SK-N-SH treated with all-trans-retinoic acid at 6 μM for 48 hours (cell line): ENCODE measurements around the gene PMEL.

ENCODE experiments used
- ATAC-seq: fragments of 200-7000 bp; cut with Tn5 transposase; 3 replicates; pipeline ENCODE4 v1.9.1; 2020; ENCODE audit warnings: mild to moderate bottlenecking, moderate library complexity
- ARNTL ChIP-seq: fragments of 450-650 bp; formaldehyde crosslinking; IDR thresholded peaks from 2 replicates; pipeline ENCODE4 v1.5.0; 2020; ENCODE audit warnings: low read depth, mild to moderate bottlenecking, moderate library complexity, borderline replicate concordance
- BACH2 ChIP-seq: fragments of 250-450 bp; sonication (Bioruptor Pico); IDR thresholded peaks from 2 replicates; pipeline ENCODE4 v1.9.0; 2021; ENCODE audit warnings: mild to moderate bottlenecking, borderline replicate concordance
- CSDC2 ChIP-seq: fragments of 250-450 bp; sonication (Bioruptor Pico); IDR thresholded peaks from 2 replicates; pipeline ENCODE4 v1.5.0; 2020; ENCODE audit warnings: mild to moderate bottlenecking, moderate library complexity
- ESRRG ChIP-seq: fragments of 250-450 bp; sonication (Bioruptor Pico); IDR thresholded peaks from 2 replicates; pipeline ENCODE4 v1.6.1; 2021; ENCODE audit warnings: mild to moderate bottlenecking
- GLIS3 ChIP-seq: fragments of 250-450 bp; sonication (Bioruptor Pico); IDR thresholded peaks from 2 replicates; pipeline ENCODE4 v1.5.0; 2020; ENCODE audit warnings: mild to moderate bottlenecking, moderate library complexity
- ISL1 ChIP-seq: fragments of 250-450 bp; sonication (Bioruptor Pico); IDR thresholded peaks from 2 replicates; pipeline ENCODE4 v2.1.2; 2022; ENCODE audit warnings: mild to moderate bottlenecking, moderate library complexity
- OSR1 ChIP-seq: fragments of 250-450 bp; sonication (Bioruptor Pico); IDR thresholded peaks from 2 replicates; pipeline ENCODE4 v1.8.0; 2022; ENCODE audit warnings: moderate library complexity, mild to moderate bottlenecking, inconsistent platforms
- PATZ1 ChIP-seq: fragments of 250-450 bp; sonication (Bioruptor Pico); IDR thresholded peaks from 2 replicates; pipeline ENCODE4 v1.8.0; 2020; ENCODE audit warnings: mild to moderate bottlenecking, moderate library complexity, borderline replicate concordance
- PPARA ChIP-seq: fragments of 250-450 bp; sonication (Bioruptor Pico); IDR thresholded peaks from 2 replicates; pipeline ENCODE4 v1.5.0; 2020; ENCODE audit warnings: mild to moderate bottlenecking, borderline replicate concordance
- RARB ChIP-seq: fragments of 250-450 bp; sonication (Bioruptor Pico); IDR thresholded peaks from 2 replicates; pipeline ENCODE4 v1.8.0; 2021; ENCODE audit warnings: mild to moderate bottlenecking, moderate library complexity
- SNAI2 ChIP-seq: fragments of 250-450 bp; sonication (Bioruptor Pico); IDR thresholded peaks from 2 replicates; pipeline ENCODE4 v1.5.0; 2020; ENCODE audit warnings: mild to moderate bottlenecking, moderate library complexity
- TCF4 ChIP-seq: fragments of 250-450 bp; sonication (Bioruptor Pico); IDR thresholded peaks from 2 replicates; pipeline ENCODE4 v1.8.0; 2021; ENCODE audit warnings: mild to moderate bottlenecking, moderate library complexity, borderline replicate concordance
- TOX ChIP-seq: fragments of 250-450 bp; sonication (Bioruptor Pico); IDR thresholded peaks from 2 replicates; pipeline ENCODE4 v1.8.0; 2021; ENCODE audit warnings: mild to moderate bottlenecking, moderate library complexity, borderline replicate concordance
- ZFP3 ChIP-seq: fragments of 250-450 bp; sonication (Bioruptor Pico); IDR thresholded peaks from 2 replicates; pipeline ENCODE4 v1.5.0; 2020; ENCODE audit warnings: mild to moderate bottlenecking, moderate library complexity
- ZFP30 ChIP-seq: fragments of 450-650 bp; formaldehyde crosslinking; IDR thresholded peaks from 2 replicates; pipeline ENCODE4 v1.5.0; 2022; ENCODE audit warnings: mild to moderate bottlenecking, moderate library complexity
- ZNF565 ChIP-seq: fragments of 450-650 bp; formaldehyde crosslinking; conservative IDR thresholded peaks from 2 replicates; pipeline ENCODE4 v1.5.0; 2020; ENCODE audit warnings: low read depth, mild to moderate bottlenecking, moderate library complexity
- ZNF70 ChIP-seq: fragments of 450-650 bp; formaldehyde crosslinking; IDR thresholded peaks from 2 replicates; pipeline ENCODE4 v1.5.0; 2020; ENCODE audit warnings: mild to moderate bottlenecking, moderate library complexity
- ZNF8 ChIP-seq: fragments of 450-650 bp; formaldehyde crosslinking; IDR thresholded peaks from 2 replicates; pipeline ENCODE4 v1.5.0; 2020; ENCODE audit warnings: mild to moderate bottlenecking, moderate library complexity
- TF ChIP-seq, protein P1 (sequence below): fragments of 250-450 bp; sonication (Bioruptor Pico); IDR thresholded peaks from 2 replicates; pipeline ENCODE4 v1.5.0; 2020; ENCODE audit warnings: mild to moderate bottlenecking, moderate library complexity

Gene PMEL

DNA sequence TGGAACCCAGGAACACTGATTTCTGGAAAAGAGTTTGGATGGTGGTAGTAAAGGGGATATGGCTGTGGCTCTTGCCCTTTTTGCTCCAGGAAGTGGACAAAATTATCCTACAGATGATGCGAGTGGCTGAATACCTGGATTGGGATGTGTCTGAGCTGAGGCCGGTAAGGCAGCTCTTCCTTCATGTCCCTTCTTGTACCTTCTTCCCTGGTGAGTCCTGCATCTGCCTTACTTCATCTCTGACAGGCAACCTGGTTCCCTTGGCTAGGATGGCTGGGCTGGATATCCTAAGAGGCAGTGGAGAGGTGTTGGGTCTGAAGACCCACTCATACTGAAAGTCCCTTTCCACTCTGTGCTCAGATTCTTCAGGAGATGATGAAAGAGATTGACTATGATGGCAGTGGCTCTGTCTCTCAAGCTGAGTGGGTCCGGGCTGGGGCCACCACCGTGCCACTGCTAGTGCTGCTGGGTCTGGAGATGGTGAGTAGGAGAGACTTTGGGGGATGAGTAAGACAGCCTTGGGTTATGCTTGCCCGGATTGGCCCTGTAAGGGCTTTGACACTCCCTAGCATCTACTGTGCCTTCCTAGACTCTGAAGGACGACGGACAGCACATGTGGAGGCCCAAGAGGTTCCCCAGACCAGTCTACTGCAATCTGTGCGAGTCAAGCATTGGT is 26.9 kb downstream of the PMEL start:
- ATAC-seq = no peak
- TF ChIP-seq PPARA (CRISPR knock-in tag) (no peak), ZNF70 (CRISPR knock-in tag) (no peak), ARNTL (CRISPR knock-in tag) (no peak), BACH2 (CRISPR knock-in tag) (no peak), CSDC2 (CRISPR knock-in tag) (no peak), OSR1 (no peak), GLIS3 (CRISPR knock-in tag) (no peak), ZNF8 (CRISPR knock-in tag) (no peak), ZFP30 (CRISPR knock-in tag) (no peak), PATZ1 (CRISPR knock-in tag) (no peak), SNAI2 (CRISPR knock-in tag) (no peak)
- TF ChIP-seq, protein P1, sequence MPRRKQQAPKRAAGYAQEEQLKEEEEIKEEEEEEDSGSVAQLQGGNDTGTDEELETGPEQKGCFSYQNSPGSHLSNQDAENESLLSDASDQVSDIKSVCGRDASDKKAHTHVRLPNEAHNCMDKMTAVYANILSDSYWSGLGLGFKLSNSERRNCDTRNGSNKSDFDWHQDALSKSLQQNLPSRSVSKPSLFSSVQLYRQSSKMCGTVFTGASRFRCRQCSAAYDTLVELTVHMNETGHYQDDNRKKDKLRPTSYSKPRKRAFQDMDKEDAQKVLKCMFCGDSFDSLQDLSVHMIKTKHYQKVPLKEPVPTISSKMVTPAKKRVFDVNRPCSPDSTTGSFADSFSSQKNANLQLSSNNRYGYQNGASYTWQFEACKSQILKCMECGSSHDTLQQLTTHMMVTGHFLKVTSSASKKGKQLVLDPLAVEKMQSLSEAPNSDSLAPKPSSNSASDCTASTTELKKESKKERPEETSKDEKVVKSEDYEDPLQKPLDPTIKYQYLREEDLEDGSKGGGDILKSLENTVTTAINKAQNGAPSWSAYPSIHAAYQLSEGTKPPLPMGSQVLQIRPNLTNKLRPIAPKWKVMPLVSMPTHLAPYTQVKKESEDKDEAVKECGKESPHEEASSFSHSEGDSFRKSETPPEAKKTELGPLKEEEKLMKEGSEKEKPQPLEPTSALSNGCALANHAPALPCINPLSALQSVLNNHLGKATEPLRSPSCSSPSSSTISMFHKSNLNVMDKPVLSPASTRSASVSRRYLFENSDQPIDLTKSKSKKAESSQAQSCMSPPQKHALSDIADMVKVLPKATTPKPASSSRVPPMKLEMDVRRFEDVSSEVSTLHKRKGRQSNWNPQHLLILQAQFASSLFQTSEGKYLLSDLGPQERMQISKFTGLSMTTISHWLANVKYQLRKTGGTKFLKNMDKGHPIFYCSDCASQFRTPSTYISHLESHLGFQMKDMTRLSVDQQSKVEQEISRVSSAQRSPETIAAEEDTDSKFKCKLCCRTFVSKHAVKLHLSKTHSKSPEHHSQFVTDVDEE = no peak

DNA sequence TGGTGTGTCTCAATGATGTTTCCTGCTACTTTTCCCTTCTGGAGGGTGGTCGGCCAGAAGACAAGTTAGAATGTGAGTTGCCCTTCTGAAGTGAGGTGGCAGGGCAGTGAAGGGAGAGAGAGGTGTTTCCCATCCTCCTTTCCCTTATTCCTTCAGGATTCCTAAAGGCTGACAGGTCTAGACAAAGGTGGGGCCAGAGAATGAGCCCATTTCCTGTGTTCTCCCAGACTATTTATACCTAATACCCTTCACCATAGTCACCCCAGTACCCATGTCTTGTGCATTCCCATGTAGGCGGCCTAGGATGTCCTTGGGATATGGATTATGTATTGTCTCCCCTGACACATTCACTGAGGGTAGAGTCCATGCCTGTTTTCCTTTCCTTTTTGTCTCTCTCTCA is 27.9 kb downstream of the PMEL start:
- TF ChIP-seq ISL1 (CRISPR knock-in tag) (no peak), ZNF565 (CRISPR knock-in tag) (no peak), CSDC2 (CRISPR knock-in tag) (no peak), TCF4 (CRISPR knock-in tag) (no peak), ZFP3 (CRISPR knock-in tag) (no peak), ZNF8 (CRISPR knock-in tag) (no peak), PATZ1 (CRISPR knock-in tag) (no peak)
- ATAC-seq = no peak

- no peak for TF ChIP-seq ZNF565 (CRISPR knock-in tag)
- TF ChIP-seq ESRRG (CRISPR knock-in tag) = no peak
- no peak for TF ChIP-seq ZFP3 (CRISPR knock-in tag)
- no peak for TF ChIP-seq PATZ1 (CRISPR knock-in tag)
- no peak for TF ChIP-seq RARB (CRISPR knock-in tag)
- no peak for TF ChIP-seq TOX (CRISPR knock-in tag)
- TF ChIP-seq, protein P1 = no peak
- no peak for TF ChIP-seq ZNF70 (CRISPR knock-in tag)
- TF ChIP-seq OSR1 = no peak
- no peak for TF ChIP-seq SNAI2 (CRISPR knock-in tag)
- ATAC-seq = no peak
Observed at GRCh38 chr12:55935738-55936151, 30.1 kb downstream of the PMEL start.
